NCI-H128 (cell line): ENCODE results near the gene MRPL42.
"Not testable (repeated sequence)": the region's sequence is repeated elsewhere in the genome, so short reads cannot be mapped to it uniquely, and the experiment has no call there.

ENCODE experiments used
- DNase-seq: peaks from one replicate; lab custom pipeline; 2025; ENCODE audit not compliant: unreplicated experiment; lab: John Stamatoyannopoulos, UW

The MRPL42 gene

DNA sequence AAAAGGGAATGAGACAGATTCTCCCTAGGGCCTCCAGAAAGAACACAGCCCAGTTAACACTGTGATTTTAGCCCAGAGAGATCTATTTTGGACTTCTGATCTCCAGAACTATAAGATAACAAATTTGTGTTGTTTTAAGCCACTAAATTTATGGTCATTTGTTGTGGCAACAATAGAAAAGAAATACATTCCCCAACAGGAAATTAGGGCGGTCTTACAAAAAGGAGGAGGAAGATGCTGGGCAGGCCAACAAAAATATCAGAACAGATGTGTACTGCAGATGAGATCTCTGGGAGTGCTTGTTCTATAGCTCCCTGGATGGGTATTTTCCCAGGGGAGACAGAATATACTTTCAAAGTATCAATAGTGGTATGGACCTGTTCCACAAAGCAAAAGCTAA is 73.2 kb downstream of the MRPL42 start:
- DNase-seq, result no peak

GRCh38 chr12:93541578-93542225 is 74.4 kb downstream of the MRPL42 start:
- DNase-seq, result no peak

GRCh38 chr12:93547778-93548177 is 80.5 kb downstream of the MRPL42 start:
- no peak for DNase-seq

DNA sequence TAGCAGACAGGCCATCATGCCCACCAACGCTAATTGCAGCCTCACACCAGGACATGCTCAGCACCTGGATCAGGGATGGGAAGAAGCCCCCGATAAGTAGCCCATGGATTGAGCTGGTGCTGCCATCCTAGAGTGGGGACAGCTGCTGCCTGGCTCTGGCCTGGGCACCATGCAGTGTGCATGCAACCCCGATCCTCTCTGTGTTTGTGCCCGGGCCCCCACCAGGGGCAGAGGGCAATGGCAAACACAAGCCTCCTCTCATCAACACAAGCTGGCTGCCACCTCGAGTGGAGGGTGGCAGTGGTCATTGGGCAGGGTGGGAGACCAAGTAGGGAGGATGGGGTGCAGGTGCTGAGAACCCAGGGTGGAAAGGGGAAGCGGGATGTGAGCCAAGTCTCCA is 81.9 kb downstream of the MRPL42 start:
- no peak for DNase-seq

GRCh38 chr12:93550748-93551611 is 83.7 kb downstream of the MRPL42 start:
- no peak for DNase-seq

DNA sequence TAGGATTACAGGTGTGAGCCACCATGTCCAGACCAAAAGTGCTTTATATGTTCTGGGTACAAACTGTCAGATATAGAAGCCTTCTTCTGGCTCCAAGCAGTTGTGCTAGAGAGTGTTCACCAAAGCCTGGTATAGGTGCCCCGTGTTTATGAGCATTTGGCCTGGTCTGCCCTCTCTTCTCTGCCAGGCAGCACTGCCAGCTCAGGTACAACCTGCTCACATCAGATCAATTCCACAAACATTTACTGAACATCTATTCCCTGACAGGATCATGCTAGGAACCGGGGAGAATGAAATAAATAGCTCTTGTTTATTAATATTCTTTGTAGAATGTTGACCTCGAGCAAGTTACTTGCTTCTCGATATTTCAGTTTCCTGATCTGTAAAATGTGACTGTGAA is 85.1 kb downstream of the MRPL42 start:
- DNase-seq, result no peak

- not testable (repeated sequence) for DNase-seq
These were observed 90.6 kb downstream of the MRPL42 start for GRCh38 chr12:93557879-93558278.

GRCh38 chr12:93558685-93559084 is 91.4 kb downstream of the MRPL42 start:
- DNase-seq, result not testable (repeated sequence)

GRCh38 chr12:93563807-93564538 is 96.7 kb downstream of the MRPL42 start:
- DNase-seq, result no peak

DNA sequence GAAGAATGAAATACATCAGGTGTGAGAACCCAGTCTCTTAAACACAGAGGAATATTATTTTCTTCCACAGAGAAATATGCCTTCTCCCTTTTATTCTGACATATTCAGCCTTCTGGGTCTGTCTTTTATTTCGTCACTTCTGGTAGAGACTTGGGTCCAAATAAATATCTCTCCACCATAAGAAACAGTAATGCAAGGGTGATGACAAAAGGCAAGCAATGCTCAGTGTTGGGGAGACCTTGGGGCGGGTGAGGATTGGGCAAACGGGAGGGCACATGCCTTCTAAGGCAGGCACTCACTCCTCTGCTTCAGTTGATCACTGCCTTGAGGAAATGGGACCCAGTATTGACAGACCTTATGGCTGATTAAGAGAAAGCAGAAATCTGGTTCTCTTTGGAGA is 98.4 kb downstream of the MRPL42 start:
- no peak for DNase-seq
